ENCODE measurements around the gene SSBP3. TPM values are rescaled to one million over a fixed set of nuclear protein-coding genes. Genes with fewer than 3 reads are reported as not detected.
A peak's percentile ranks its signal among the peaks of the same experiment; 100 is the strongest.

SSBP3 gene
- total RNA-seq, 4 donors from 2014 or later = 15.4 to 23.0 (median 18.2) TPM

DNA sequence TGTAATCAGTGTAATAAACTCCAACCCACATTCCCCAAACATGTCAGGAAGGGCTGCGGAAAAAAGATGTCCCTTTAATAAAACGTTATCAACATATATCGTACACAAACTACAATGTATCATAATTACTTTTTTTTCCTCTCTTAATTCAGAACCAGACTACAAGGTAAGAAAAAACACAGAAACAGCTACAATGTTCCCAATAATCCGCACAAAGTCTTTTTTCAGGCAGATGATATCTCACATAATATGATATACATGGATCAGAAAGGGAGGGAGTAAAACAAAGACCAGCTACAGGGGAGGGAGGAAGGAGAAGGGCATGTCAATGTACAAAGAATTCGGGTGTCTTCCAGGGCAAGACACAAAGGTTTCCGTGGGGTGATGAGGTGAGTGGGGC lies 180.8 kb downstream of the SSBP3 start:
- H3K9me3 ChIP-seq = no peaks in the 10 kb centered on the region
- no peak for DNase-seq
- TF ChIP-seq, protein P1, sequence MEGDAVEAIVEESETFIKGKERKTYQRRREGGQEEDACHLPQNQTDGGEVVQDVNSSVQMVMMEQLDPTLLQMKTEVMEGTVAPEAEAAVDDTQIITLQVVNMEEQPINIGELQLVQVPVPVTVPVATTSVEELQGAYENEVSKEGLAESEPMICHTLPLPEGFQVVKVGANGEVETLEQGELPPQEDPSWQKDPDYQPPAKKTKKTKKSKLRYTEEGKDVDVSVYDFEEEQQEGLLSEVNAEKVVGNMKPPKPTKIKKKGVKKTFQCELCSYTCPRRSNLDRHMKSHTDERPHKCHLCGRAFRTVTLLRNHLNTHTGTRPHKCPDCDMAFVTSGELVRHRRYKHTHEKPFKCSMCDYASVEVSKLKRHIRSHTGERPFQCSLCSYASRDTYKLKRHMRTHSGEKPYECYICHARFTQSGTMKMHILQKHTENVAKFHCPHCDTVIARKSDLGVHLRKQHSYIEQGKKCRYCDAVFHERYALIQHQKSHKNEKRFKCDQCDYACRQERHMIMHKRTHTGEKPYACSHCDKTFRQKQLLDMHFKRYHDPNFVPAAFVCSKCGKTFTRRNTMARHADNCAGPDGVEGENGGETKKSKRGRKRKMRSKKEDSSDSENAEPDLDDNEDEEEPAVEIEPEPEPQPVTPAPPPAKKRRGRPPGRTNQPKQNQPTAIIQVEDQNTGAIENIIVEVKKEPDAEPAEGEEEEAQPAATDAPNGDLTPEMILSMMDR (IDR thresholded peaks at IDR 0.05) = no peak
- TF ChIP-seq POLR2A (IDR thresholded peaks at IDR 0.05) = no peak
- H3K36me3 ChIP-seq = no peaks in the 10 kb centered on the region
- no peak overlapping the region for H3K4me3 ChIP-seq (replicated peaks in 1 of 3)
- peaks cover 16 to 25% of the 10 kb centered on the region in 2 donors for H3K4me1 ChIP-seq
- H3K27ac ChIP-seq = no peak overlapping the region
- intact Hi-C loops (cut with DNase I) = no loop called here
- H3K27me3 ChIP-seq = no peaks in the 10 kb centered on the region
- whole genome bisulfite sequencing, 2 donors = 86 to 90% methylated on average over 6 of the region's 6 CpGs

DNA sequence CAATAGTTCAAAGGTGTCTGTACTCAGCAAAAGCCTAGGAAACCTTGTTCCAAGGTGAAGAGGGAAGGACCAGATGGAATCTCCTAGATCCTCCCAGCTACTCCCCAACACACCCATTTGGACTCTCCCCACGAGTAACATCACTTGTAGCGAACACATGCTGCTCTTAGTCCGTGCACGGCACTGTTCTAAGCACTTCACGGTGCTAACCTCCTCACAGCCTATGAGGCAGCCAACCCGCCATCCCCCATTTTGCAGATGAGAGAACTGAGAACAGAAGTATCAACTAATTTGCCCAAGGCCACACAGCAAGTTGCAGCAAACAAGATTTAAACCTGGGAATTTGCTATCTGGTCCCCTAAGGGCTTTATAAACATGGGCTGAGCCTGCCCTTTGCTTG lies 182.0 kb downstream of the SSBP3 start:
- DNase-seq = no peak
- no peaks in the 10 kb centered on the region for H3K36me3 ChIP-seq
- no peak for TF ChIP-seq POLR2A (IDR thresholded peaks at IDR 0.05)
- TF ChIP-seq, protein P1 (IDR thresholded peaks at IDR 0.05) = no peak
- H3K4me3 ChIP-seq (replicated peaks in 1 of 3) = no peak overlapping the region
- no peaks in the 10 kb centered on the region for H3K9me3 ChIP-seq
- peaks cover 26 to 36% of the 10 kb centered on the region in 2 donors for H3K4me1 ChIP-seq
- WGBS, 2 donors = 95 to 96% methylated on average over 6 of the region's 6 CpGs
- intact Hi-C loops (cut with DNase I) = no loop called here
- H3K27ac ChIP-seq = no peak overlapping the region
- no peaks in the 10 kb centered on the region for H3K27me3 ChIP-seq

DNA sequence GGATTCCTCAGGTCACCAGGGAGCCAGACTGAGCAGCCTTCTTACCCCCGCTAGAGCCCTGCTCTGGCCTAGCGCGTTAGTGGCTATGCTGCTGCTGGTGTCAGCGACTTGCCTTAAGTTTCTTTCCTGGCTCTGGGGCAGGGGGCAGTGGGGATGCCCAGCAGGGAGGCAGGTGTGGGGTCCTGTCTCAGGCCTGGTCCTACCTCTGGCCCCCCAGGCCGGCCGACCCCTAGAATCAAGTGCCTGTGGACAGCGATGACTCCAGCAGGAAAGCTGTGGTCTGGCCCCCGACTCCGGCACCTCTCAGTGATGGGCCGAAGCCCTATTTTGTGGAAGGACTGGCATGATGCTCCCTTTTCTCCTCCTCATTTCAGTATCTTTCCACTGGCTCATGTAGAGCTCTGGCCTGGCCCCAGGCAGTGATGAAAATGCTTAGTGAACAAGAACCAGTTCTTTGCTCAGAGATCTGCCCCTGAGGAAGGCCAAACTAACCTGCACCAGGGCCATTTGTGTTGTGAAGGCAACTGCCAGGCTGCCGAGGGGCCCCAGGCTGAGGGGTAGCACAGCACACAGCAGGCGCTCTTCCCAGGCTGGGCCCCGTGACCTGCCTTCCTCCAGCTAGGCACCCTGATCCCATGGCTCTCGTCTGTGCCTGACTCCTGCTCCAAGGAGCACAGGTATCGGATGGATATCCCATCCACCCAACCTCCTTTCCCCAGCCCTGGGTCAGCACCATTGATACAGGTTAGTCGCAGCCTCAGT lies 182.6 kb downstream of the SSBP3 start:
- H3K9me3 ChIP-seq = no peaks in the 10 kb centered on the region
- no peak for TF ChIP-seq POLR2A (IDR thresholded peaks at IDR 0.05)
- TF ChIP-seq, protein P1 (IDR thresholded peaks at IDR 0.05) = no peak
- no peak overlapping the region for H3K4me3 ChIP-seq (replicated peaks in 1 of 3)
- H3K36me3 ChIP-seq = peaks cover 1 to 2% of the 10 kb centered on the region in 2 donors
- WGBS, 2 donors = 92 to 94% methylated on average over 10 to 13 of the region's 16 CpGs
- DNase-seq = no peak
- no peak overlapping the region for H3K27ac ChIP-seq
- intact Hi-C loops (cut with DNase I) = no loop called here
- no peaks in the 10 kb centered on the region for H3K27me3 ChIP-seq
- peaks cover 30 to 37% of the 10 kb centered on the region in 2 donors for H3K4me1 ChIP-seq

DNA sequence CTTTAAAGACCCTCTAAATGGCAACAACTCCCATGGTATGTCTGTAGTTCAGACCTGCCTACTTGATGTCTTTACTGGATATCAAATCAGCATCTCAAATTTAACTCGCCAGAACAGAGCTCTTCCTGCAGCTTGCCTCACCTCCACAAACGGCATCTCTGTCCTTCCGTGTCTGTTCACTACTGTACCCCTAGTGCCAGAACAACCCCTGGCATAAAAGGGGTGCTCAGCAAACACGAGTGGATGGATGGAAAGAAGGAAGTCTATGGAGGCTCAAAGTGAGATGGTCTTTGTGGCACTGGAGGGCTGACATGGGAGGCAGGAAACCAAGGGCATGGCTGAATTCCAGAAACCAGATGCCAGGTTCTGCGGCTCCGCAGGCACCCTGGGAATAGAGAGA lies 183.5 kb downstream of the SSBP3 start:
- TF ChIP-seq, protein P1 (IDR thresholded peaks at IDR 0.05) = no peak
- no peak for TF ChIP-seq POLR2A (IDR thresholded peaks at IDR 0.05)
- DNase-seq = no peak
- intact Hi-C loops (cut with DNase I) = no loop called here
- Histone ChIP-seq H3K27me3 (no peaks in the 10 kb centered on the region), H3K36me3 (peaks cover 10 to 11% of the 10 kb centered on the region in 2 donors), H3K4me3 (replicated peaks in 1 of 3) (no peak overlapping the region), H3K27ac (no peak overlapping the region), H3K4me1 (peaks cover 22 to 28% of the 10 kb centered on the region in 2 donors), H3K9me3 (no peaks in the 10 kb centered on the region)
- 83 to 85% methylated on average over 6 of the region's 6 CpGs for WGBS, 2 donors

DNA sequence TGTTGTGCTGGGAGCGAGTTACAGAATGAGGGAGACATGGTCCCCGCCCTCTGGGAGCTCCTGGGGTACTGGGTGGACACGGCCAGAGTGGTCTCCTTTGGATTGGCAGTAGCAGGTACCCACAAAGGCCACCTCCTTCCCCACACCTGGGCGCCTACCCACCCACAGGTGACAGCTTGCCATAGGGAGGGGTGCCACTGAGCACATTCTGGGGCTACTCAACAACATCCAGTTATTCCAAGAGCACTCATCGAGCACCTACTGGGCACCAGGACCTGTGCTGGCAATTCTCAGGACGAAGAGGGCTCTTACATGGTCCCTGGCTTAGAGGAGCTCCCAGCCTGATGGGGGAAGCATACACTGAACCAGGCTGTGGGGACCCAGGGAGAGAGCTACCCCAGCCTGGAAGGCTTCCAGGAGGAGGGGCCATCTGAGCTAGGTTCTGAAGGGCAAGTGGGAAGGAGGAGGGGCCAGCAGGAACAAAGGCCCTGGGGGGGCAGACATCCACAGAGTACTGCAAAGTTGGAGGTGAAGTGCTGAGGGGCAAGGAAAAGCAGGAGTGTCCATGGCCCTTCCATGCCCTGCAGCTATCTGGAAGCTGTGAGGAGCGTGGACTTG lies 184.2 kb downstream of the SSBP3 start:
- no peak overlapping the region for H3K4me3 ChIP-seq (replicated peaks in 1 of 3)
- H3K27ac ChIP-seq = no peak overlapping the region
- 88 to 100% methylated on average over 2 to 7 of the region's 7 CpGs for WGBS, 2 donors
- peaks cover 17 to 18% of the 10 kb centered on the region in 2 donors for H3K36me3 ChIP-seq
- no peaks in the 10 kb centered on the region for H3K9me3 ChIP-seq
- peaks cover 14 to 21% of the 10 kb centered on the region in 2 donors for H3K4me1 ChIP-seq
- intact Hi-C loops (cut with DNase I) = no loop called here
- peak in 1 of 2 donors; percentile 20 for DNase-seq
- no peaks in the 10 kb centered on the region for H3K27me3 ChIP-seq
- TF ChIP-seq POLR2A (IDR thresholded peaks at IDR 0.05) = no peak
- TF ChIP-seq, protein P1 (IDR thresholded peaks at IDR 0.05) = no peak

Measured in thyroid gland (tissue), 4 donors.